GM21447 (cell line): Measurements from ENCODE around the gene CACNA2D4.

Experiments used
- ATAC-seq: cut with Tn5 transposase; IDR thresholded peaks from one replicate; pipeline ENCODE4 v1.9.1; 2021; ENCODE audit not compliant: unreplicated experiment

CACNA2D4 gene

GRCh38 chr12:1836241-1836803 is 82.1 kb downstream of the CACNA2D4 start:
- ATAC-seq, result no peak

- no peak for ATAC-seq
Measured at GRCh38 chr12:1835211-1836131, 83.0 kb downstream of the CACNA2D4 start.

GRCh38 chr12:1834186-1834925 is 84.1 kb downstream of the CACNA2D4 start:
- ATAC-seq, result no peak

GRCh38 chr12:1833596-1834028 is 84.8 kb downstream of the CACNA2D4 start:
- no peak for ATAC-seq

GRCh38 chr12:1832801-1833595 is 85.5 kb downstream of the CACNA2D4 start:
- no peak for ATAC-seq

GRCh38 chr12:1830981-1831963 is 87.2 kb downstream of the CACNA2D4 start:
- ATAC-seq, result no peak

GRCh38 chr12:1830401-1830845 is 88.0 kb downstream of the CACNA2D4 start:
- ATAC-seq, result no peak

GRCh38 chr12:1829306-1829900 is 89.0 kb downstream of the CACNA2D4 start:
- ATAC-seq, result no peak

GRCh38 chr12:1828856-1829255 is 89.6 kb downstream of the CACNA2D4 start:
- no peak for ATAC-seq

GRCh38 chr12:1827826-1828805 is 90.3 kb downstream of the CACNA2D4 start:
- ATAC-seq, result no peak

- ATAC-seq, result no peak
Measured at GRCh38 chr12:1826867-1827705, 91.4 kb downstream of the CACNA2D4 start.

- ATAC-seq, result no peak
Measured at GRCh38 chr12:1826401-1826800, 92.1 kb downstream of the CACNA2D4 start.

- no peak for ATAC-seq
Measured at GRCh38 chr12:1825382-1826102, 92.9 kb downstream of the CACNA2D4 start.

GRCh38 chr12:1823237-1823636 is 95.2 kb downstream of the CACNA2D4 start:
- ATAC-seq, result no peak

- ATAC-seq, result no peak
Measured at GRCh38 chr12:1822699-1823098, 95.8 kb downstream of the CACNA2D4 start.

- no peak for ATAC-seq
Measured at GRCh38 chr12:1821805-1822204, 96.6 kb downstream of the CACNA2D4 start.
